Right lobe of liver (tissue), 4 donors: Measurements from ENCODE around the gene MAP3K20.
"Not testable (repeated sequence)": the region's sequence is repeated elsewhere in the genome, so short reads cannot be mapped to it uniquely, and the experiment has no call there.

Source experiments
- CTCF ChIP-seq, 4 donors: fragments of 200-600 bp in 3 of 4; fragments of 450-650 bp in 1 of 4; IDR thresholded peaks; one replicate each; pipeline versions ENCODE4 v1.5.1 to v1.8.0; 2016 to 2022; ENCODE audit warnings: antibody characterized with exemption in 4 of 4, mild to moderate bottlenecking in 2 of 4
- POLR2A ChIP-seq: fragments of 450-650 bp; IDR thresholded peaks from one replicate; pipeline ENCODE4 v1.6.1; 2017; ENCODE audit warnings: antibody characterized with exemption, mild to moderate bottlenecking
- donor health status: DM: no; HTN: no; CAD: no.
- donor health status: DM: no; HTN: no; CAD: no.
- donor health status: DM: no; HTN: yes; CAD: no.

- TF ChIP-seq POLR2A; CTCF (IDR thresholded peaks at IDR 0.05): not testable (repeated sequence)
These were observed 186.7 kb downstream of the MAP3K20 start for GRCh38 chr2:173262356-173262755.
